Middle frontal gyrus (tissue), 1 donor: ENCODE measurements around the gene PPIB.
"Not testable (repeated sequence)": the region's sequence is repeated elsewhere in the genome, so short reads cannot be mapped to it uniquely, and the experiment has no call there.

Experiments
- DNase-seq: peaks from one replicate; pipeline ENCODE4 v3.0.0-alpha.2; 2015; ENCODE audit warnings: low spot score; ENCODE audit errors: extremely low spot score

Gene PPIB

DNA sequence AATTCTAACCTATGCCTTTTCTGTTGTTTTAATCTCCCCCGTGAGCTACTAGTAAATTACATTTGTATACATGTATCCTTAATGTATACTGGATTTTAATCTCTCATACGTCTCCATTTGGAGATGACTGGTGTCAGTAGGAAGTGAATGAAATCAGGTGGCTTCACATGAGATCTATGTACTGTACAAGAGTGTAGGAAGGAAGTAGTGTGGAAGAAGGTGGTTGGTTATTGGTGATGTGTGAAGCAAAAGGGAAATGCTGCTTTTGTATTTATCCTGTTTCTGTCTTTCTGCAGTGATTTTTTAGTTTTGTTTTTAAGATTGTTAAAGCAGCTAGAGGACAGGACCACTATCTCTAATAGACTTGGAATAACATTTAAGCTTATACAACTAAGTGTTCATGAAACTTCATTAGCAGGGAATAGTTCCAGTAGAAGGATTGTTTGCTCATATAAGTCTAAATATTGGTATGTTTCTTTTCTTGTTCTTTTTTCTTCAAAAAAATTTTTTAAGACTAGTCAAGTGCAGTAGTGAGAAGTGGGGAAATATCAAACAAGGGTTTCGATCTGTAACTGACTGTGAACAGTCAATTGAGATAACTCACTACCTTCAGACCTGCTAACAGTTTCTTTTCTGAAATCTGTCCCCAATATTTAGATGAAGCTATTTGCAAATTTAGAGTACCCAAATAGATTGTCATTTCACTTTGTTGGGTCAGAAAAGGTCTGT is 51.7 kb downstream of the PPIB start:
- no peak for DNase-seq

DNA sequence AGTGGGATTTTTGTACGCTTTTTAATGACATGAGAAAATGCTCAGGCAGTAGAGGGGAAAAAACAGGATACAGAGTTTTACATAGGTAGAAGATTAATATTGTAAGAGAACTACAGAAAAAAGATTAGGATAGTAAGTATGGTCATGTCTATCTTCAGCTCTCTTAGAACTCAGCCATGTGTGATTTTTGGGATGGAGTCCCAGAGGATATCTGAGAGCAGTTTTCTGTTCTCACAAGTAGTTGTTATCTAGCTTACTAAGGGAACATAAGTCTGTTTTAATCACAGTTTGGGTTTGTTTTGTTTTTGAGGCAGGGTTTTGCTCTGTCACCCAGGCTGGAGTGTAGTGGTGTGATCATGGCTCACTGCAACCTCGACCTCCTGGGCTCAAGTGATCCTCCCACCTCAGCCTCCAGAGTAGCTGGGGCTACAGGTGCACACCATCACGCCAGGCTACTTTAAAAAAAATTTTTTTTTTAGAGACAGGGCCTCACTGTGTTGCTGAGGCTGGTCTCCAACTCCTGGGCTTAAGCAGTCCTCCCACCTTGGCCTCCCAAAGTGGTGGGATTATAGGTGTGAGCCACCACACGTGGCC is 52.6 kb downstream of the PPIB start:
- DNase-seq = not testable (repeated sequence)

- DNase-seq = no peak
Observed at GRCh38 chr15:64107337-64107736, 55.5 kb downstream of the PPIB start.
